K562 (cell line): ENCODE data around the gene BAD. TPM values are rescaled to one million over a fixed set of nuclear protein-coding genes. Genes with fewer than 3 reads are reported as not detected.
A peak's percentile ranks its signal among the peaks of the same experiment; 100 is the strongest.

Experiments
- ATAC-seq: fragments of 200-7000 bp; cut with Tn5 transposase; 3 replicates; pipeline ENCODE4 v1.9.1; 2020; ENCODE audit warnings: moderate library complexity
- BruUV-seq: library from RNA; stranded (reverse); fragments of 400-500 nt; replicated peaks from 2 replicates; lab custom pipeline; 2021; lab: Mats Ljungman, UMichigan
- CTCF ChIA-PET: fragments of 300-600 bp; formaldehyde crosslinking; extraction: SDS; loops from one replicate; lab custom pipeline; 2021; ENCODE audit warnings: low intra/inter-chr PET ratio; lab: Yijun Ruan, JAX
- POLR2A ChIA-PET: fragments of 300-600, 350-650 bp; sonication (Branson Sonifier 250); formaldehyde crosslinking; extraction: SDS; loops from one replicate; lab custom pipeline; 2021; ENCODE audit warnings: antibody characterized with exemption, inconsistent platforms; lab: Yijun Ruan, JAX
- DNase-seq, 4 experiments: peaks; one replicate each; pipeline versions ENCODE4 v3.0.0 to v3.0.0-alpha.2; 2011 to 2018; ENCODE audit warnings: low spot score in 3 of 4, mixed read lengths in 3 of 4; ENCODE audit errors: extremely low read depth in 1 of 4
- FAIRE-seq: peaks from 2 replicates; lab custom pipeline; 2011; peaks lifted over from hg19 to GRCh38; lab: Jason Lieb, UNC
- H2AFZ ChIP-seq: 2 replicates; pipeline ENCODE4 v1.6.0; 2011; ENCODE audit warnings: low read depth, low read length, control low read depth, inconsistent platforms
- H3K27ac ChIP-seq: fragments of 200-600 bp; 3 replicates; pipeline ENCODE4 v1.8.0; 2011; ENCODE audit warnings: low read depth, mild to moderate bottlenecking, control low read depth, inconsistent platforms, low read length, moderate library complexity, mixed read lengths; ENCODE audit errors: extremely low read depth
- H3K27me3 ChIP-seq, 2 experiments: fragments of 300-600 bp in 1 of 2; 2 replicates in 1 of 2; 3 replicates in 1 of 2; pipeline versions ENCODE4 v1.6.0 to v1.8.0; 2011; ENCODE audit warnings: inconsistent platforms in 2 of 2, low read length in 2 of 2, mild to moderate bottlenecking in 1 of 2, mixed read lengths in 1 of 2, moderate library complexity in 1 of 2; ENCODE audit not compliant: control insufficient read depth in 2 of 2, insufficient read depth in 2 of 2
- H3K36me3 ChIP-seq: fragments of 300-600 bp; 3 replicates; pipeline ENCODE4 v1.8.0; 2011; ENCODE audit warnings: mild to moderate bottlenecking, low read length, inconsistent platforms; ENCODE audit not compliant: control insufficient read depth, insufficient read depth
- H3K4me1 ChIP-seq, 2 experiments: fragments of 200-600 bp in 1 of 2; replicated peaks in 1 of 2; 2 replicates in 1 of 2; 3 replicates in 1 of 2; pipeline versions ENCODE4 v1.5.1 to v1.8.0; 2011; ENCODE audit warnings: inconsistent platforms in 2 of 2, low read length in 2 of 2, mild to moderate bottlenecking in 1 of 2, mixed read lengths in 1 of 2, moderate library complexity in 1 of 2; ENCODE audit not compliant: control insufficient read depth in 2 of 2, insufficient read depth in 2 of 2
- H3K4me2 ChIP-seq: 2 replicates; pipeline ENCODE4 v1.6.1; 2011; ENCODE audit warnings: low read length, control low read depth, inconsistent platforms, mixed read lengths; ENCODE audit not compliant: insufficient read depth
- H3K4me3 ChIP-seq: fragments of 200-600 bp; sonication (generic), shearing (Covaris generic); 2 replicates; pipeline ENCODE4 v1.5.1; 2016; ENCODE audit warnings: control low read depth, inconsistent platforms
- H3K79me2 ChIP-seq: fragments of 200-600 bp; 3 replicates; pipeline ENCODE4 v1.8.0; 2011; ENCODE audit warnings: low read length, inconsistent platforms; ENCODE audit not compliant: control insufficient read depth, insufficient read depth
- H3K9ac ChIP-seq, 2 experiments: 2 replicates each; pipeline versions ENCODE4 v1.6.0 to v1.6.1; 2011; ENCODE audit warnings: low read depth in 2 of 2, low read length in 2 of 2, control low read depth in 1 of 2, inconsistent platforms in 1 of 2, mild to moderate bottlenecking in 1 of 2, mixed read lengths in 1 of 2; ENCODE audit not compliant: insufficient read depth in 1 of 2
- H3K9me1 ChIP-seq: one replicate; pipeline ENCODE4 v1.6.0; 2011; ENCODE audit warnings: inconsistent platforms, mild to moderate bottlenecking, low read length, moderate library complexity; ENCODE audit not compliant: control insufficient read depth, insufficient read depth
- H3K9me3 ChIP-seq: replicated peaks from 2 replicates; pipeline ENCODE4 v1.5.1; 2011; ENCODE audit warnings: low read depth, low read length, inconsistent platforms; ENCODE audit not compliant: control insufficient read depth, insufficient read depth
- H4K20me1 ChIP-seq: replicated peaks from 2 replicates; pipeline ENCODE4 v1.6.1; 2011; ENCODE audit warnings: low read length, inconsistent platforms, mixed read lengths; ENCODE audit not compliant: control insufficient read depth, insufficient read depth
- BDP1 ChIP-seq: IDR thresholded peaks from 3 replicates; pipeline ENCODE4 v1.6.1; 2011; ENCODE audit not compliant: insufficient read length, insufficient read depth
- BRD4 ChIP-seq: fragments of 200-600 bp; sonication (generic); IDR thresholded peaks from 2 replicates; pipeline ENCODE4 v1.6.1; 2017; ENCODE audit warnings: inconsistent platforms
- CEBPG ChIP-seq, 3 experiments: fragments of 200-800 bp in 1 of 3; sonication (Bioruptor generic) in 1 of 3; sonication (generic) in 1 of 3; formaldehyde crosslinking in 1 of 3; IDR thresholded peaks in 2 of 3; conservative IDR thresholded peaks in 1 of 3; 2 replicates each; pipeline versions ENCODE4 v1.6.1 to v1.8.0; 2016 to 2022; ENCODE audit warnings: missing compliant biosample characterization in 2 of 3, missing genetic modification characterization in 2 of 3, mild to moderate bottlenecking in 1 of 3, missing genetic modification reagents in 1 of 3
- ERF ChIP-seq: fragments of 450-650 bp; formaldehyde crosslinking; IDR thresholded peaks from 2 replicates; pipeline ENCODE4 v1.4.0; 2020; ENCODE audit warnings: mild to moderate bottlenecking, mixed read lengths
- FOXM1 ChIP-seq, 2 experiments: fragments of 450-650 bp in 1 of 2; sonication (generic) in 1 of 2; formaldehyde crosslinking in 1 of 2; IDR thresholded peaks; 2 replicates each; pipeline versions ENCODE4 v1.6.1 to v1.9.0; 2017 to 2022; ENCODE audit warnings: low read depth in 2 of 2, mild to moderate bottlenecking in 2 of 2, missing genetic modification reagents in 1 of 2, moderate library complexity in 1 of 2
- HEY1 ChIP-seq: fragments of 250-450 bp; sonication (Bioruptor Pico); IDR thresholded peaks from 2 replicates; pipeline ENCODE4 v1.5.0; 2020; ENCODE audit warnings: mild to moderate bottlenecking, moderate library complexity, borderline replicate concordance
- HNRNPK ChIP-seq: fragments of 200-400 bp; formaldehyde crosslinking; IDR thresholded peaks from one replicate; pipeline ENCODE4 v1.6.1; 2018; ENCODE audit warnings: mild to moderate bottlenecking, low read depth, low read length; ENCODE audit not compliant: poor library complexity, severe bottlenecking
- KLF1 ChIP-seq: fragments of 450-650 bp; IDR thresholded peaks from 2 replicates; pipeline ENCODE4 v1.6.1; 2016; ENCODE audit warnings: missing genetic modification characterization, missing compliant biosample characterization
- KLF16 ChIP-seq: IDR thresholded peaks from 2 replicates; pipeline ENCODE4 v1.6.1; 2016; ENCODE audit warnings: antibody characterized with exemption
- NCOA2 ChIP-seq, 2 experiments: fragments of 450-650 bp; IDR thresholded peaks; 2 replicates each; pipeline ENCODE4 v1.6.1; 2018; ENCODE audit warnings: mild to moderate bottlenecking in 2 of 2, moderate library complexity in 1 of 2; ENCODE audit not compliant: partially characterized antibody in 2 of 2
- PHF20 ChIP-seq: fragments of 450-650 bp; IDR thresholded peaks from 2 replicates; pipeline ENCODE4 v1.6.1; 2018; ENCODE audit not compliant: partially characterized antibody
- PHF8 ChIP-seq: fragments of 200-600 bp; sonication (generic); IDR thresholded peaks from 2 replicates; pipeline ENCODE4 v1.6.1; 2012; ENCODE audit warnings: mixed run types, mild to moderate bottlenecking, inconsistent platforms, low read length, moderate library complexity, borderline replicate concordance
- RBM17 ChIP-seq: fragments of 200-400 bp; formaldehyde crosslinking; IDR thresholded peaks from 2 replicates; pipeline ENCODE4 v1.6.1; 2017; ENCODE audit warnings: low read depth, mild to moderate bottlenecking, low read length, borderline replicate concordance
- RBM39 ChIP-seq: fragments of 200-400 bp; formaldehyde crosslinking; optimal IDR thresholded peaks from 2 replicates; pipeline ENCODE3; 2018; ENCODE audit warnings: low read depth, low read length
- STAG1 ChIP-seq: sonication (generic); formaldehyde crosslinking; IDR thresholded peaks from 2 replicates; pipeline ENCODE4 v1.5.0; 2020; ENCODE audit warnings: missing genetic modification reagents, borderline replicate concordance
- TAF9B ChIP-seq: fragments of 450-650 bp; IDR thresholded peaks from 2 replicates; pipeline ENCODE4 v1.6.1; 2018; ENCODE audit warnings: mild to moderate bottlenecking; ENCODE audit not compliant: partially characterized antibody
- ZNF24 ChIP-seq: fragments of 450-650 bp; IDR thresholded peaks from 2 replicates; pipeline ENCODE4 v1.6.1; 2016
- WGBS: fragments of 100-300 bp; shearing (Covaris generic); methylation state at CpG from one replicate; pipeline ENCODE4 v1.1.6; 2016; ENCODE audit warnings: low coverage, mixed read lengths; ENCODE audit not compliant: insufficient coverage; ENCODE audit errors: missing lambda C conversion rate; 5-methylcytosine and 5-hydroxymethylcytosine counted together
- in situ Hi-C: fragments of 300-500 bp; cut with MboI; formaldehyde crosslinking; loops from 4 replicates; pipeline ENCODE4 v1.15.0; 2018; ENCODE audit warnings: inconsistent platforms, mixed read lengths
- intact Hi-C: fragments of 100-400 bp; cut with micrococcal nuclease; formaldehyde crosslinking; loops from 2 replicates; pipeline ENCODE4 v1.14.2; 2022
- polyA plus RNA-seq, 8 experiments: library from polyadenylated mRNA; depleted of rRNA in 4 of 8; stranded (reverse) in 5 of 8; unstranded in 3 of 8; fragments of >200 nt; fragmentation: Nextera tagmentation in 2 of 8; fragmentation: Illumina TruSeq in 1 of 8; extraction: Ambion mirVana in 2 of 8; extraction: Trizol in 1 of 8; gene quantifications; 2 replicates each; pipeline versions ENCODE4 v1.2.1 to v1.2.3, GENCODE V29; 2011 to 2014; ENCODE audit warnings: inconsistent platforms in 1 of 8, missing spikeins in 1 of 8
- total RNA-seq, 7 experiments: library from RNA; depleted of rRNA in 6 of 7; stranded (reverse); fragments of >200 nt in 6 of 7; fragmentation: Illumina TruSeq in 2 of 7; extraction: Trizol in 2 of 7; gene quantifications; 2 replicates each; pipeline versions ENCODE4 v1.2.1 to v1.2.3, GENCODE V29; 2011 to 2021; ENCODE audit warnings: low replicate concordance in 1 of 7
- TF ChIP-seq, protein P1 (sequence below): fragments of 450-650 bp; conservative IDR thresholded peaks from 2 replicates; pipeline ENCODE4 v1.6.1; 2016; ENCODE audit warnings: missing genetic modification characterization, low read depth, mild to moderate bottlenecking, control low read depth, missing compliant biosample characterization

BAD gene
- total and polyA plus RNA-seq, 9 of the 15 experiments (the other 6 are each of a cell fraction or from before 2014, with no cell fraction given): 0.61 to 45.6 (median 11.8) TPM

DNA sequence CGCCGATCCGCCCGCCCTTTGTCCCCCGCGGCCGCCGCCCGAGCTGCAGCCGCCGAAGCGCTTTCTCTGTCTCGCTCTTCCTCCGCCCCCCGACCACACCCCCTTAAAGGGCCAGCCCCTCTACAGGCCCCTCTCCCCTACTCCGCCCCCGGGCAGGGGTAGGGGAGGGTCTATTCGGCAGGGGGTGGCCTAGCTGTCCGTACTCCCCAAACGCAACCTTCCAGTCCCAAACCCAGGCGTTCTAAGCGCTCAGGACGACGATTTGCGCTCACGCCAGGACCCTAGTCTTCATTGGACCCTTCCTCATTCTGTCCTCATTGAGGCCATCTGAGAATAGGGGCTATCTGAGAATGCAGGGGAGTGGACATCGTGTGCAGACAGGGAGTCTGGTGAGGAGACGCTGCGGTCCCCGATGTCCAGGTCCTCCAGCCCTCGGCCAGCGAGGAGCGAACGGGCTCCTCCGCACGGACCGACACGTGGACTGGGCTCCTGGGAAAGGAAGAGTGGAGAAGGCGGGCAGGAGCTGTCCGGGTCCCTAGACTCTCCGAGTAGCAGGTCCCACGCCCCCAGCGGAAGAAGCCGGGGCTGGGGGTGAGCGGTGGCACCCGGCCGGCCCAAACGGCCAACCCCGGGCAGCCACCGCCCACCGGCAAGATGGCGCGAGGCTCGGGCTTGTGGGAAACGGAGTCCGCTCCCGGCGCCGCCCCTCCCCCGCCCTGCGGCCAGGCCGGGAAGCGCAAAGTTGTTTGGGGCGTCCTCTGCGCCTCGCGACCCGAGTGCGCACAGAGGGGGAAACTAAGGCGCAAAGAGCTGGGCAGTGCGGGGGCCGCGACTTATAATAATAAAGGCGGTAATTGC lies 37.4 kb downstream of the BAD start, which contains the start of gene PPP1R14B:
TSS of gene PPP1R14B (minus strand) at position 73 of the 858 bp plus-strand sequence. CDS start 270 bp downstream, outside the sequence.
- FAIRE-seq: peak; percentile 61
- peak within 1 kb of the TSS; percentile 99 for H3K4me2 ChIP-seq
- peak; percentile 72 to 93 (median 84) for DNase-seq
- 0 out of 2 replicates have a peak, but pooled peaks cover 2% of the 10 kb centered on the region for H4K20me1 ChIP-seq
- peak within 1 kb of the TSS; percentile 95 to 98 for H3K9ac ChIP-seq
- peaks cover 37% of the 10 kb centered on the region for H3K36me3 ChIP-seq
- no peaks in the 10 kb centered on the region for H3K27me3 ChIP-seq
- no TSS peak for BruUV-seq
- peak within 1 kb of the TSS; percentile 71 for H2AFZ ChIP-seq
- ChIA-PET POLR2A (interaction anchor here (0.6 to 7.8 kb wide), 13 partner anchors 9 to 61 kb away, joined by 3 to 58 read pairs (median 4); partner anchors contain the start of genes FERMT3 and STIP1), CTCF (no interaction called here)
- H3K4me3 ChIP-seq: peak within 1 kb of the TSS; percentile 98
- H3K4me1 ChIP-seq: peaks cover 42 to 92% of the 10 kb centered on the region in 2 experiments
- H3K9me3 ChIP-seq: no peaks in the 10 kb centered on the region
- in situ Hi-C loops: no loop called here
- 1% methylated on average over 62 of the region's 74 CpGs for WGBS
- no peaks in the 10 kb centered on the region for H3K9me1 ChIP-seq
- intact Hi-C loops: loop anchor here (2.0 to 10.0 kb wide), 3 partner anchors 22 to 58 kb away; partner anchors contain the start of genes CATSPERZ, ESRRA and FERMT3
- peak; percentile 78 for ATAC-seq
- peak within 1 kb of the TSS; percentile 98 for H3K27ac ChIP-seq
- peaks cover 50% of the 10 kb centered on the region for H3K79me2 ChIP-seq
- TF ChIP-seq RBM17: no peak
- peak; percentile 82 for TF ChIP-seq KLF1 (tag)
- peak; percentile 56; the same call in 1 of the 2 replicates for TF ChIP-seq PHF8
- no peak for TF ChIP-seq NCOA2 (IDR thresholded peaks at IDR 0.05; ENCODE audit: partially characterized antibody in 2 of 2)
- TF ChIP-seq PHF20: no peak
- no peak for TF ChIP-seq BRD4
- TF ChIP-seq, protein P1, sequence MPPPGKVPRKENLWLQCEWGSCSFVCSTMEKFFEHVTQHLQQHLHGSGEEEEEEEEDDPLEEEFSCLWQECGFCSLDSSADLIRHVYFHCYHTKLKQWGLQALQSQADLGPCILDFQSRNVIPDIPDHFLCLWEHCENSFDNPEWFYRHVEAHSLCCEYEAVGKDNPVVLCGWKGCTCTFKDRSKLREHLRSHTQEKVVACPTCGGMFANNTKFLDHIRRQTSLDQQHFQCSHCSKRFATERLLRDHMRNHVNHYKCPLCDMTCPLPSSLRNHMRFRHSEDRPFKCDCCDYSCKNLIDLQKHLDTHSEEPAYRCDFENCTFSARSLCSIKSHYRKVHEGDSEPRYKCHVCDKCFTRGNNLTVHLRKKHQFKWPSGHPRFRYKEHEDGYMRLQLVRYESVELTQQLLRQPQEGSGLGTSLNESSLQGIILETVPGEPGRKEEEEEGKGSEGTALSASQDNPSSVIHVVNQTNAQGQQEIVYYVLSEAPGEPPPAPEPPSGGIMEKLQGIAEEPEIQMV (tag): no peak
- TF ChIP-seq CEBPG (CRISPR knock-in tag; IDR thresholded peaks at IDR 0.05): no peak
- no peak for TF ChIP-seq CEBPG (tag; conservative IDR thresholded peaks at IDR 0.05 in 1 of 2, IDR thresholded peaks at IDR 0.05 in 1 of 2)
- TF ChIP-seq RBM39: peak; percentile 62
- no peak for TF ChIP-seq STAG1 (CRISPR knock-in tag)
- no peak for TF ChIP-seq TAF9B
- 0 out of 2 replicates have a peak, but pooled peaks have one; percentile 3 for TF ChIP-seq KLF16
- TF ChIP-seq BDP1: no peak
- TF ChIP-seq HEY1: no peak
- peak; percentile 57; the same call in 1 of the 2 replicates for TF ChIP-seq ERF (CRISPR knock-in tag)
- TF ChIP-seq ZNF24: peak; percentile 40; the same call in 1 of the 2 replicates
- TF ChIP-seq HNRNPK: no peak
- peak; percentile 23; the same call in 1 of the 2 replicates for TF ChIP-seq FOXM1 (IDR thresholded peaks at IDR 0.05; ENCODE audit: low read depth)
- 0 out of 2 replicates have a peak, but pooled peaks have one; percentile 48 for TF ChIP-seq FOXM1 (CRISPR knock-in tag; IDR thresholded peaks at IDR 0.05; ENCODE audit: low read depth)
